Measurements from ENCODE around the gene PTEN.

The PTEN gene

DNA sequence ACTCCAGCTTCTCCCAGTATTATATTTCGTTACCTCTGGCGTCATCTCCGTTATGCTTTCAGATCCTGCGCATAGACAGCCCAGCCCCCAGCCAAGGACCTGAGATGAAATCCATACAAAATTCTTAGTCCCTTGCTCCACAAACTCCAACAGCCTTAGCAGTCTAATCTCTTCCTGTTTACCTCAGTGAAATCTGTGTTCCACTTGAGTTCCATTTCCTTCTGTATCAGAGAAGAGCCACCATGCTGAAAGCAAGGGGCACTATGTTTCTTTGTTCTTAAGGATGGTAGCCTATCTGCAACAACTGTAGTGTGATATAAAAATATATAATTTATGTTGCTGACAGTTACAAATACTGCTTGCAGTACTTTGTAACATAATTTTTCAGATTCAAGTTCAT lies 59.8 kb downstream of the PTEN start:
- peaks cover 55% of the 10 kb centered on the region; the same call in 1 of the 2 replicates for H3F3A ChIP-seq (ENCODE audit: insufficient read depth)
- TF ChIP-seq, protein P1, sequence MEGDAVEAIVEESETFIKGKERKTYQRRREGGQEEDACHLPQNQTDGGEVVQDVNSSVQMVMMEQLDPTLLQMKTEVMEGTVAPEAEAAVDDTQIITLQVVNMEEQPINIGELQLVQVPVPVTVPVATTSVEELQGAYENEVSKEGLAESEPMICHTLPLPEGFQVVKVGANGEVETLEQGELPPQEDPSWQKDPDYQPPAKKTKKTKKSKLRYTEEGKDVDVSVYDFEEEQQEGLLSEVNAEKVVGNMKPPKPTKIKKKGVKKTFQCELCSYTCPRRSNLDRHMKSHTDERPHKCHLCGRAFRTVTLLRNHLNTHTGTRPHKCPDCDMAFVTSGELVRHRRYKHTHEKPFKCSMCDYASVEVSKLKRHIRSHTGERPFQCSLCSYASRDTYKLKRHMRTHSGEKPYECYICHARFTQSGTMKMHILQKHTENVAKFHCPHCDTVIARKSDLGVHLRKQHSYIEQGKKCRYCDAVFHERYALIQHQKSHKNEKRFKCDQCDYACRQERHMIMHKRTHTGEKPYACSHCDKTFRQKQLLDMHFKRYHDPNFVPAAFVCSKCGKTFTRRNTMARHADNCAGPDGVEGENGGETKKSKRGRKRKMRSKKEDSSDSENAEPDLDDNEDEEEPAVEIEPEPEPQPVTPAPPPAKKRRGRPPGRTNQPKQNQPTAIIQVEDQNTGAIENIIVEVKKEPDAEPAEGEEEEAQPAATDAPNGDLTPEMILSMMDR (IDR thresholded peaks at IDR 0.05; ENCODE audit: insufficient read depth, low read length, poor library complexity, severe bottlenecking), result no peak
- no peak for TF ChIP-seq EZH2phosphoT487 (conservative IDR thresholded peaks at IDR 0.05; ENCODE audit: low read length)
- peaks cover 61% of the 10 kb centered on the region for H4K20me1 ChIP-seq (ENCODE audit: low read depth, low read length)
- H3K27ac ChIP-seq (ENCODE audit: low read depth, low read length), result no peak overlapping the region
- H3K9me3 ChIP-seq (ENCODE audit: insufficient read depth, low read length), result no peaks in the 10 kb centered on the region
- H3K4me2 ChIP-seq (ENCODE audit: low read depth, low read length, poor library complexity, severe bottlenecking), result no peak overlapping the region
- no peak overlapping the region for H3K4me3 ChIP-seq (ENCODE audit: insufficient read depth, low read length, poor library complexity, severe bottlenecking)
- no peaks in the 10 kb centered on the region for H3K27me3 ChIP-seq (ENCODE audit: low read length)
- peaks cover 100% of the 10 kb centered on the region for H3K79me2 ChIP-seq (ENCODE audit: insufficient read depth, low read length)
- peaks cover 69% of the 10 kb centered on the region for H3K36me3 ChIP-seq (ENCODE audit: low read length)
- no peaks in the 10 kb centered on the region for H3K9me2 ChIP-seq (replicated peaks; ENCODE audit: insufficient read depth, low read length)
- H2AFZ ChIP-seq (ENCODE audit: low read depth, low read length, severe bottlenecking), result no peak overlapping the region
- no peak overlapping the region for H3K9ac ChIP-seq (ENCODE audit: low read length)

DNA sequence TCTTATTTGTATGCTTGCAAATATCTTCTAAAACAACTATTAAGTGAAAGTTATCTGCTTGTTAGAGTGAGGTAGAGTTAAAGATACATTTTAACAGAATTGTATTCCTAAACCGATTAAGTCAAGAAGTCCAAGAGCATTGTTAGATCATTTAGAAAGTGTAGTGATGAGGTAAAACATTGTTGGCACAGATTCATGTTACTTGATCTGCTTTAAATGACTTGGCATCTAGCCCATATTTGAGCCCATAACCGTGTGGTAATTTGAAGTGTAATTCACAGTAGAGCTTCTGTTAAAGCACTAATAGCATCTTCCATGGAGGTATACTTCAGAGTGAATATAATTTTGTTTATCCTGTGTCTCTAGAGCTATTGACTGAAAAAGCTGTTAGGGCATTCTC lies 62.1 kb downstream of the PTEN start:
- no peak overlapping the region for H3K4me2 ChIP-seq (ENCODE audit: low read depth, low read length, poor library complexity, severe bottlenecking)
- no peaks in the 10 kb centered on the region for H3K9me3 ChIP-seq (ENCODE audit: insufficient read depth, low read length)
- no peak overlapping the region for H3K4me3 ChIP-seq (ENCODE audit: insufficient read depth, low read length, poor library complexity, severe bottlenecking)
- H4K20me1 ChIP-seq (ENCODE audit: low read depth, low read length), result peaks cover 63% of the 10 kb centered on the region
- H3K27me3 ChIP-seq (ENCODE audit: low read length), result no peaks in the 10 kb centered on the region
- no peak overlapping the region for H3K9ac ChIP-seq (ENCODE audit: low read length)
- peaks cover 71% of the 10 kb centered on the region for H3K36me3 ChIP-seq (ENCODE audit: low read length)
- H3F3A ChIP-seq (ENCODE audit: insufficient read depth), result peaks cover 53% of the 10 kb centered on the region; the same call in 1 of the 2 replicates
- H2AFZ ChIP-seq (ENCODE audit: low read depth, low read length, severe bottlenecking), result no peak overlapping the region
- TF ChIP-seq EZH2phosphoT487 (conservative IDR thresholded peaks at IDR 0.05; ENCODE audit: low read length), result no peak
- TF ChIP-seq, protein P1 (IDR thresholded peaks at IDR 0.05; ENCODE audit: insufficient read depth, low read length, poor library complexity, severe bottlenecking), result no peak
- no peaks in the 10 kb centered on the region for H3K9me2 ChIP-seq (replicated peaks; ENCODE audit: insufficient read depth, low read length)
- H3K27ac ChIP-seq (ENCODE audit: low read depth, low read length), result no peak overlapping the region
- H3K79me2 ChIP-seq (ENCODE audit: insufficient read depth, low read length), result peaks cover 100% of the 10 kb centered on the region

DNA sequence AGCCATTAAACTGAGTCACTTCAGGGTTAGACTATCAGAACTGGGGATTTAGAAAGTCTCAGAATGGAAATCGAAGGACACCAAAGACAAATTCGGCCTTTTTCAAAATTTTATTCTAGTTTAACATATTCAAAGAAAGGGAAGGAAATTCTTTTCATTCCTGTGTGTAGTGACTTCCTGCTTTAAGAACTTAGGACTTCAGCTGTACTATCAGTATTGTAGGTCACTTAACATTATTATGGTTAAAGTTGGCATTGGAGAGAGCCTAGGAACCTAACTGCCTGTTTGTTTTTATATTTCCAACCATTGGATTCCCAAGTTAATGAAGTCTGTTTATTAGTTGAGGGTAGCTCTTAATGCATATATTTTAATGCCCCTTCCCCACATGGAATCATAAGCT lies 63.7 kb downstream of the PTEN start:
- H3F3A ChIP-seq (ENCODE audit: insufficient read depth), result peaks cover 60% of the 10 kb centered on the region; the same call in 1 of the 2 replicates
- H3K36me3 ChIP-seq (ENCODE audit: low read length), result peaks cover 81% of the 10 kb centered on the region
- H3K9me3 ChIP-seq (ENCODE audit: insufficient read depth, low read length), result no peaks in the 10 kb centered on the region
- H3K27me3 ChIP-seq (ENCODE audit: low read length), result no peaks in the 10 kb centered on the region
- H2AFZ ChIP-seq (ENCODE audit: low read depth, low read length, severe bottlenecking), result no peak overlapping the region
- H4K20me1 ChIP-seq (ENCODE audit: low read depth, low read length), result peaks cover 60% of the 10 kb centered on the region
- H3K79me2 ChIP-seq (ENCODE audit: insufficient read depth, low read length), result peaks cover 100% of the 10 kb centered on the region
- TF ChIP-seq, protein P1 (IDR thresholded peaks at IDR 0.05; ENCODE audit: insufficient read depth, low read length, poor library complexity, severe bottlenecking), result no peak
- no peak for TF ChIP-seq EZH2phosphoT487 (conservative IDR thresholded peaks at IDR 0.05; ENCODE audit: low read length)
- no peak overlapping the region for H3K4me2 ChIP-seq (ENCODE audit: low read depth, low read length, poor library complexity, severe bottlenecking)
- no peaks in the 10 kb centered on the region for H3K9me2 ChIP-seq (replicated peaks; ENCODE audit: insufficient read depth, low read length)
- no peak overlapping the region for H3K9ac ChIP-seq (ENCODE audit: low read length)
- no peak overlapping the region for H3K4me3 ChIP-seq (ENCODE audit: insufficient read depth, low read length, poor library complexity, severe bottlenecking)
- no peak overlapping the region for H3K27ac ChIP-seq (ENCODE audit: low read depth, low read length)

Measured in SU-DHL-6 (cell line).